ENCODE measurements around the gene HMGN4. TPM values are rescaled to one million over a fixed set of nuclear protein-coding genes. Genes with fewer than 3 reads are reported as not detected.

HMGN4 gene
- total and polyA plus RNA-seq, 2 of the 8 experiments (the other 6 are each of a cell fraction or from before 2014, with no cell fraction given), result 23.4 to 66.4 TPM

GRCh38 chr6:26524722-26525370 lies 13.3 kb upstream of the HMGN4 start (continued):
- TF ChIP-seq CHD7 (IDR thresholded peaks at IDR 0.05; ENCODE audit: insufficient replicate concordance, low read length) (no peak), RFX5 (IDR thresholded peaks at IDR 0.05; ENCODE audit: borderline replicate concordance, low read depth, low read length) (no peak), NRF1 (IDR thresholded peaks at IDR 0.05; ENCODE audit: low read depth, low read length) (no peak), CEBPB (IDR thresholded peaks at IDR 0.05; ENCODE audit: low read depth, low read length) (no peak), USF2 (IDR thresholded peaks at IDR 0.05; ENCODE audit: low read length) (no peak)
